Adrenal gland (tissue), 5 donors: ENCODE results near the gene ANO6.

Experiments
- CTCF ChIP-seq, 6 experiments: fragments of 450-650 bp in 4 of 6; fragments of 200-600 bp in 2 of 6; sonication (generic) in 1 of 6; IDR thresholded peaks; 1 replicate in 5 of 6; 2 replicates in 1 of 6; pipeline versions ENCODE4 v1.5.1 to v1.8.0; 2016 to 2021; ENCODE audit warnings: antibody characterized with exemption in 6 of 6, mild to moderate bottlenecking in 2 of 6, moderate library complexity in 1 of 6
- POLR2A ChIP-seq, 2 donors: fragments of 450-650 bp; IDR thresholded peaks; one replicate each; pipeline ENCODE4 v1.6.1; 2017; ENCODE audit warnings: antibody characterized with exemption in 2 of 2, mild to moderate bottlenecking in 2 of 2, moderate library complexity in 1 of 2
- donor health status: DM: no; HTN: no; CAD: no.

DNA sequence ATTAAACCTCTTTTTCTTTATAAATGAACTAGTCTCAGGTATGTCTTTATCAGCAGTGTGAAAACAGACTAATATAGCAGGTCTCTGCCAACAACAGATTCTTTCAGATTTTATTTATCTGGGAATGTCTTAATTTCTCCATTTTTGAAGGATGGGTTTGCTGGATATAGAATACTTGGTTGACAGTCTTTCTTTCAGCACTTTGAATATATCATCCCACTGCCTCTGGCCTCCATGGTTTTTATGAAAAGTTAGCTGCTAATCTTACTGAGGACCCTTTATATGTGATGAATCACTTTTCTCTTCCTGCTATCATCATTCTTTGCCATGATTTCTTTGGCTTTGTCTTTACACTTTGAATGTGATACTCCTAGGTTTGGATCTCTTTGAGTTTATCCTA, 148.0 kb downstream of the ANO6 start:
- TF ChIP-seq CTCF (IDR thresholded peaks at IDR 0.05): no peak
- TF ChIP-seq POLR2A (IDR thresholded peaks at IDR 0.05): no peak
